Myocyte (in vitro differentiated cells): ENCODE measurements around the gene DNAH1. TPM values are rescaled to one million over a fixed set of nuclear protein-coding genes. Genes with fewer than 3 reads are reported as not detected.

ENCODE experiments used
- DNase-seq: peaks from one replicate; pipeline ENCODE4 v3.0.0-alpha.2; 2012; ENCODE audit warnings: low read depth
- total RNA-seq: library from RNA; depleted of rRNA; stranded (reverse); fragments of >200 nt; gene quantifications from 2 replicates; pipeline ENCODE4 v1.2.3, GENCODE V29; 2014

Gene DNAH1
- total RNA-seq, 1 donor from 2014 or later, result 1.9 TPM

DNA sequence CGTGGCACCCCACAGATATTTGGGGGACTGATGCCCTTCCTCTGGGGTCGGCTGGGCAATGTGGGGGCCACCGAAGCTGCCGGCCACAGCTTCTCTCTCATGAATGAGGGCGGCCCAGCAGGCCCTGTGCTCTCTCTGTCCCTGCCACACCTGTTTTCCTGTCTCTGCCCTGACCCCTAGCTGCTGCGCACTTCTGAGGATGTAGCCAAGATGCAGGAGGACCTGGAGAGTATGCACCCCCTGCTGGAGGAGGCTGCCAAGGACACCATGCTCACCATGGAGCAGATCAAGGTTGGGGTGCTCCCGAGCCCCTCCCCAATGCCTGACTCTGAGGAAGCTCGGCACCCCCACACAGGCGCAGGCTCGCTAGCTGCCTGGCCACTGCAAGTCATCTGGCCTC, 69.0 kb downstream of the DNAH1 start:
- peak; percentile 45 for DNase-seq

GRCh38 chr3:52387481-52387880, 71.4 kb downstream of the DNAH1 start:
- no peak for DNase-seq

DNA sequence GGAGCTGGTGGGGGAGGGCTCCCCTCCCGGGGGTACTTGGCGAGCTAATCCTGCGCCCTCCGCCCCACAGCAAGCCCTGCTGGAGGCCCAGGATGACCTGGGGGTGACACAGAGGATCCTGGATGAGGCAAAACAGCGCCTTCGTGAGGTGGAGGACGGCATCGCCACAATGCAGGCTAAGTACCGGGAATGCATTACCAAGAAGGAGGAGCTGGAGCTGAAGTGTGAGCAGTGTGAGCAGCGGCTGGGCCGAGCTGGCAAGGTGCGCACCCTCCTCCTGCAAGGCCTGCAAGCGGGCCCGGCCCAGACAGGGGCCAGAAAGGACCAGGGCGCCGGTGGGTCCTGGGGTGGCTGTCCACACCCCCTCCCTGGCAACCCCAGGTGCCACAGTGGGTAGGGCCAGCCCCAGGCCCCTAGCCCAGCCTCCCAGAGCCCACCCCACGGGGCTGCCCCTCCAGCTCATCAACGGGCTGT, 72.3 kb downstream of the DNAH1 start:
- DNase-seq, result no peak

GRCh38 chr3:52388933-52389332, 72.8 kb downstream of the DNAH1 start:
- DNase-seq, result no peak

GRCh38 chr3:52391096-52391495, 75.0 kb downstream of the DNAH1 start:
- DNase-seq, result no peak

GRCh38 chr3:52392216-52392930, 76.3 kb downstream of the DNAH1 start:
- DNase-seq, result no peak

DNA sequence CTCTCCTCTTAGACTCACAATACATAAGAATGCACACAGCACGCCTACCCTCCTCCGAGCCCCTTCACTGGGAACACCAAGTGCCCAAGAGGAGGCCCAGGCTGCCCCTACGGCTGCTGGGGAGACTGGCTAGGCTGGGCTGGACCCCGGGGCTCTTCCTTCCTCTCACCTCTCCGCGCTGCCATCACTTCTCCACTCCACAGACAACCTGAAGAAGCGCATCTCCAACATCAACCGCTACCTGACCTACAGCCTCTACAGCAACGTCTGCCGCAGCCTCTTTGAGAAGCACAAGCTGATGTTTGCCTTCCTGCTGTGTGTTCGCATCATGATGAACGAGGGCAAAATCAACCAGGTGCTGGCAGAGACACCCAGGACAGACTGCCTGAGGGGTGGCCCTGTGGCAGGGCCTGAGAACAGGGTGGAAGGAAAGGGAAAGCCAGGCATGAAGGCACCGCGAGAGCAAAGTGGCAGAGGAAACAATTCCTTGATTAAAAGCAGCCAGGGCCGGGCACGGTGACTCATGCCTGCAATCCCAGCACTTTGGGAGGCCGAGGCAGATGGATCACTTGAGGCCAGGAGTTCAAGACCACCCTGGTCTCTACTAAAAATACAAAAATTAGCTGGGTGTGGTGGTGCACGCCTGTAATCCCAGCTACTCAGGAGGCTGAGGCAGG, 77.2 kb downstream of the DNAH1 start:
- no peak for DNase-seq

DNA sequence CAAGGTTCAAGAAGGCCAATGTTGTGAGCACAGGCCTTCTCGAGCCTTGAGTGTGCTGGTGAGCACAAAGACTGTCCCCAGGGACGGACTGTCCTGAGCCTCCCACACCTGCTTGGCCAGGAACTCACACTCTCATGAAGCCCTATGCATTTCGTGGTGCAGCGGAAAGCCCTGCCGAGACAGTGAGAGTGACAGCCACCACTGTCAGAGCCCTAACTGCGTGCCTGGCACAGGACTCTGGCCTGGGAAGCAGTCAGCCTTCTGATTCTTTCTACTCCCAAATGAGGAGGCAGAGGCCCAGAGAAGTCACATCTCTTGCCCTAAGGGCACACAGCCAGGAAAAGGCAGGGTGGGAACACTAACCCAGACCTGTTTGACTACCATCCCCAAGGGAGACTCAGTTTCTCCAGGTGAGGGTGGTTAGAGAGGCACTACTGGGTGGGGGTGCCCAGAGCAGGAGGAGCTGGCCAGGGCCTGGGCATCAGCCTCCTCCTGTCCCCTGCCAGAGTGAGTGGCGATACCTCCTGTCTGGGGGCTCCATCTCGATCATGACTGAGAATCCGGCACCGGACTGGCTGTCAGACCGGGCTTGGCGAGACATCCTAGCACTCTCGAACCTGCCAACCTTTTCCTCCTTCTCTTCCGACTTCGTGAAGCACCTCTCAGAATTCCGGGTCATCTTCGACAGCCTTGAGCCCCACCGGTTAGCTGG, 78.0 kb downstream of the DNAH1 start:
- DNase-seq, result no peak

DNA sequence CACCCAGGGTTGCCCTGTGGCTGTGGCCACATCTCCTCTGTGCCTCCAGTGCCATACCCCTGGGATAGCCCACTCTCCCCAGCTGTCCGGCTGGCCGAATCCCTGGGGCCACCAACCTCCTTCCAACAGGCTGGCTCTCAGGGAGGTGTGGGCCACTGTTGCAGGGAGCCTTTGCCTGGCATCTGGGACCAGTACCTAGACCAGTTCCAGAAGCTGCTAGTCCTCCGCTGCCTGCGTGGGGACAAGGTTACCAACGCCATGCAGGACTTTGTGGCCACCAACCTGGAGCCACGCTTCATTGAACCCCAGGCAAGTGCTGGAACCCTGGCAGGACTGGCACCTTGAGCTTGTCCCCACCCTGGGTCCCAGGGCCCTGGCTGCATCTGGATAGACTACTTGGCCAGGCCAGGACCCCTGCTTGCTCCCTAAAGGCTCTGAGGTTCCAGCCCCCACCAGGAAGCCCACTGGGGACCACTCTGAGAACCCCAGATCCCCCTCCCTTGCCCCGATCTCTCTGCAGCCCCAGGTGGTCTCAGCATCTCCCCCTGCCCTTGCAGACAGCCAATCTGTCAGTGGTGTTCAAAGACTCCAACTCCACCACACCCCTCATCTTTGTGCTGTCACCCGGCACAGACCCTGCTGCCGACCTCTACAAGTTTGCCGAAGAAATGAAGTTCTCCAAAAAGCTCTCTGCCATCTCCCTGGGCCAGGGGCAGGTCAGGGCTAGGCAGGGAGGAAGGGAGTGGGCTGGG, 78.8 kb downstream of the DNAH1 start:
- no peak for DNase-seq

DNA sequence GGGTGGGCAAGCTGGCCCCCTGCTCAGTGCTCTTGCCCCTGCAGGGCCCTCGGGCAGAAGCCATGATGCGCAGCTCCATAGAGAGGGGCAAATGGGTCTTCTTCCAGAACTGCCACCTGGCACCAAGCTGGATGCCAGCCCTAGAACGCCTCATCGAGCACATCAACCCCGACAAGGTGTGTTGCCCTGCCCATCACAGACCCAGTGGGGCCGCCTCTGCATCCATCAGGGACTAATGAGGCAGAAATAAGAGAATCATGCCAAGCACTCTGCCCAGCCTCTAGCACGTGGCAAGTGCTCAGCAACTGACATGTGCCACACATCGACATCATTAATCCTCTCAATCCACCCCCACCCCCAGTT, 79.4 kb downstream of the DNAH1 start:
- no peak for DNase-seq

- no peak for DNase-seq
These were observed 80.1 kb downstream of the DNAH1 start for GRCh38 chr3:52396011-52396906.

DNA sequence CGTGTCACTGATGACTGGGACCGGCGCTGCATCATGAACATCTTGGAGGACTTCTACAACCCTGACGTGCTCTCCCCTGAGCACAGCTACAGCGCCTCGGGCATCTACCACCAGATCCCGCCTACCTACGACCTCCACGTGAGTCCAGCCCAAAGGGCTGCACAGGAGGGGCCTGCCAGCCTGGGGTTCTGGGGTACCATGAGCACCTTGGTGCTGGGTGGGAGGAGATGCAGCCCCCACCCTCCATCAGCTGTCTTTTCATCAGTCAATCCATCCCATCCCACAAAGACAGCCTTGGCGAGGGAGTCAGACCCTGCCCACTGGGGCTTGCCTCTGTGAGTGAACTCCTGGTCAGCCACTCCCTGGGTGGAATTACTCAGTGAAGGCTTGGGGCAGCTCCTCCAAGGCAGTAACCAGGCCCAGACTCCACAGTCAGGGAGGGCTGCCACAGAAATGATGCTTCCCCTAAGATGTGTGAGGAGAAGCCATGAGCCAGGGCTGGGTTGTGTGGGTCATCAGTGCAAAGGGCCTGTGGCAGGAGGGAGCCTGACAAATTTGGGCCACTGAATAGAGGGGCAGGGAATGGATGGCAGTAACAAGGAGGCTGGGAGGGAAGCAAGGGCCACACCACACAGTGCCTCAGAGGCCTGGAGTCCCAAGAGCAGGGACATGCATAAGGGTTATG, 80.9 kb downstream of the DNAH1 start:
- DNase-seq, result no peak

GRCh38 chr3:52397676-52398399, 81.7 kb downstream of the DNAH1 start:
- DNase-seq, result no peak

- no peak for DNase-seq
These were observed 82.6 kb downstream of the DNAH1 start for GRCh38 chr3:52398670-52399081.

DNA sequence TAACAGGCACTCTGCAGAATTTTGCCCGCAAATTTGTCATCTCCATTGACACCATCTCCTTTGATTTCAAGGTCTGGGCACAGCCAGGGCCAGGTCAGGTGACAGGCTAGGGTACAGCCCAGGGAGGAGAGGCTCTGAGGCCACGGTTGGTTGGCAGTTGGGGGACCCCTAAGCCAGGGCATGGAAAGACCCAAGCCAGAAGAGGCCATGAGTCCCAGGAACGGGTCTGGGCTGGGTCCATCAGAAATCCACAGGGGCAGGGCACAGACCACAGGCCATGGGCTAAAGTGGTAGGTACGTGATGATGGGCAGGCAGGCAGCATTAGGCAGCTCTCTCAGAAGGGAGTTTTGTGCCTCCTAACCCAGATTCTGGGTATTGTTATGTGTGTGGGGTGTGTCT, 83.0 kb downstream of the DNAH1 start:
- no peak for DNase-seq

- no peak for DNase-seq
These were observed 83.5 kb downstream of the DNAH1 start for GRCh38 chr3:52399593-52399992.

- DNase-seq, result no peak
These were observed 84.2 kb downstream of the DNAH1 start for GRCh38 chr3:52400275-52400793.

DNA sequence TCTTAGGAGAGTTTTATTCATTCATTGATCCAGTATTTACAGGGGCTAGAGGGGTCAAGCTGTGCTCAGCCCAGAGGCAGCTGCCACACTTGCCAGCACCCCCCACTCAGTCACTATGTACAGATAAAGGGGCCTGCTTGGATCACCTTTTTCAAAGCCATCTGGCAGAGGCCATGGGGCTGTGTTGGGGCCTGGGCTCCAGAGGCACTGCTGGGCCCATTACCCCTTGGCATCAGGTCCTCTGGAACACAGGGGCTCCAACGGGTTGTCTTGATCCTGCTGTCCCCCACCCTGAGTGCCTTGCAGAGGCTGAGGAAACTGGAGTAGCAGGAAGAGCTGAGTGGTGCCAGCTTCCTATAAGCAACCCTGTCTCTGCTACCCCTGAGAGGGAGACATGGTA, 84.9 kb downstream of the DNAH1 start:
- DNase-seq, result no peak

DNA sequence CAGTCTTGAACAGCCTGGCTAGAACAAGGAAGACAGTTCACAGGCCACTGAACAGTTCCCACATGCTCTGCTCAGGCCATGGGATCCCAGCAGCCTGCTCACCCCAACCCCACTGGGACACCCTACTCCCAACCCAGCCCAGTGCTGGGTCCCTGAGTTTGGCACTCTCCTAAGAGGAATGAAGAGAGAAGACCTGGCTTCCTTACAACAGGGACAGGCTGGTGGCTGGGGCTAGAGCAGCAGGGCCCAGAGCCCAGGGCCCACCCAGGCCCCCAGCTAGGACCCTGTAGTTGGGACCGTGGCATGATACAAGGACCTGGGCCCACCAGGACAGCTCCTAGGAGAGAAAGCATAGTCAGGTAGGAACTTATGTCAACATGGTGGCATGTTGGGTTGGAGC, 85.4 kb downstream of the DNAH1 start:
- no peak for DNase-seq
